Measurements from ENCODE around the gene CCDC157. TPM values are rescaled to one million over a fixed set of nuclear protein-coding genes. Genes with fewer than 3 reads are reported as not detected.

The CCDC157 gene
- total RNA-seq, 2 experiments from 2014 or later: 3.3 to 3.4 TPM

- H4K20me1 ChIP-seq (ENCODE audit: insufficient read depth, low read length): no peaks in the 10 kb centered on the region
- no peak overlapping the region for H3K27ac ChIP-seq (ENCODE audit: low read depth, low read length, poor library complexity, severe bottlenecking)
- CTCF ChIA-PET (ENCODE audit: unreplicated experiment): no interaction called here
- BruUV-seq (replicated peaks): no TSS peak
- no peaks in the 10 kb centered on the region for H3K36me3 ChIP-seq (ENCODE audit: insufficient read depth, low read length)
- no peak overlapping the region for H2AFZ ChIP-seq (ENCODE audit: low read length)
- POLR2A ChIA-PET: no interaction called here
- DNase-seq (ENCODE audit: low spot score): no peak
- no peak overlapping the region for H3K4me2 ChIP-seq (ENCODE audit: low read length)
- no peaks in the 10 kb centered on the region for H3K9me3 ChIP-seq (ENCODE audit: low read length)
- H3K79me2 ChIP-seq (ENCODE audit: insufficient read depth, low read depth, low read length): no peaks in the 10 kb centered on the region
- intact Hi-C loops (cut with micrococcal nuclease; ENCODE audit: unreplicated experiment): no loop called here
- H3K4me3 ChIP-seq (ENCODE audit: low read depth, low read length, poor library complexity, severe bottlenecking): no peak overlapping the region
- H3K4me1 ChIP-seq (ENCODE audit: insufficient read depth, low read length, poor library complexity, severe bottlenecking): peaks cover 6% of the 10 kb centered on the region
- TF ChIP-seq, protein P1, sequence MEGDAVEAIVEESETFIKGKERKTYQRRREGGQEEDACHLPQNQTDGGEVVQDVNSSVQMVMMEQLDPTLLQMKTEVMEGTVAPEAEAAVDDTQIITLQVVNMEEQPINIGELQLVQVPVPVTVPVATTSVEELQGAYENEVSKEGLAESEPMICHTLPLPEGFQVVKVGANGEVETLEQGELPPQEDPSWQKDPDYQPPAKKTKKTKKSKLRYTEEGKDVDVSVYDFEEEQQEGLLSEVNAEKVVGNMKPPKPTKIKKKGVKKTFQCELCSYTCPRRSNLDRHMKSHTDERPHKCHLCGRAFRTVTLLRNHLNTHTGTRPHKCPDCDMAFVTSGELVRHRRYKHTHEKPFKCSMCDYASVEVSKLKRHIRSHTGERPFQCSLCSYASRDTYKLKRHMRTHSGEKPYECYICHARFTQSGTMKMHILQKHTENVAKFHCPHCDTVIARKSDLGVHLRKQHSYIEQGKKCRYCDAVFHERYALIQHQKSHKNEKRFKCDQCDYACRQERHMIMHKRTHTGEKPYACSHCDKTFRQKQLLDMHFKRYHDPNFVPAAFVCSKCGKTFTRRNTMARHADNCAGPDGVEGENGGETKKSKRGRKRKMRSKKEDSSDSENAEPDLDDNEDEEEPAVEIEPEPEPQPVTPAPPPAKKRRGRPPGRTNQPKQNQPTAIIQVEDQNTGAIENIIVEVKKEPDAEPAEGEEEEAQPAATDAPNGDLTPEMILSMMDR (conservative IDR thresholded peaks at IDR 0.05; ENCODE audit: low read length): no peak
- no peak for TF ChIP-seq EZH2phosphoT487 (IDR thresholded peaks at IDR 0.05; ENCODE audit: borderline replicate concordance, low read depth, low read length)
- H3K9me2 ChIP-seq (ENCODE audit: insufficient read depth, low read length): no peaks in the 10 kb centered on the region
Observed at GRCh38 chr22:30375312-30375849, 18.6 kb downstream of the CCDC157 start.

GRCh38 chr22:30380011-30380410 is 23.2 kb downstream of the CCDC157 start:
- no TSS peak for BruUV-seq (replicated peaks)
- no peak overlapping the region for H2AFZ ChIP-seq (ENCODE audit: low read length)
- POLR2A ChIA-PET: no interaction called here

GRCh38 chr22:30381264-30381663 is 24.5 kb downstream of the CCDC157 start:
- Histone ChIP-seq H3K4me1 (ENCODE audit: insufficient read depth, low read length, poor library complexity, severe bottlenecking) (peaks cover 8% of the 10 kb centered on the region), H3K27ac (ENCODE audit: low read depth, low read length, poor library complexity, severe bottlenecking) (no peak overlapping the region), H3K36me3 (ENCODE audit: insufficient read depth, low read length) (no peaks in the 10 kb centered on the region), H3K9me2 (ENCODE audit: insufficient read depth, low read length) (no peaks in the 10 kb centered on the region), H3K9me3 (ENCODE audit: low read length) (no peaks in the 10 kb centered on the region), H4K20me1 (ENCODE audit: insufficient read depth, low read length) (no peaks in the 10 kb centered on the region), H3K4me3 (ENCODE audit: low read depth, low read length, poor library complexity, severe bottlenecking) (no peak overlapping the region), H3K4me2 (ENCODE audit: low read length) (no peak overlapping the region), H2AFZ (ENCODE audit: low read length) (no peak overlapping the region), H3K79me2 (ENCODE audit: insufficient read depth, low read depth, low read length) (no peaks in the 10 kb centered on the region)
- BruUV-seq (replicated peaks): no TSS peak
- intact Hi-C loops (cut with micrococcal nuclease; ENCODE audit: unreplicated experiment): no loop called here
- DNase-seq (ENCODE audit: low spot score): no peak
- TF ChIP-seq EZH2phosphoT487 (IDR thresholded peaks at IDR 0.05; ENCODE audit: borderline replicate concordance, low read depth, low read length): no peak
- TF ChIP-seq, protein P1 (conservative IDR thresholded peaks at IDR 0.05; ENCODE audit: low read length): no peak
- ChIA-PET POLR2A (no interaction called here), CTCF (ENCODE audit: unreplicated experiment) (no interaction called here)

More at GRCh38 chr22:30380011-30380410, 23.2 kb downstream of the CCDC157 start:
- H3K9me3 ChIP-seq (ENCODE audit: low read length): no peaks in the 10 kb centered on the region
- H3K79me2 ChIP-seq (ENCODE audit: insufficient read depth, low read depth, low read length): no peaks in the 10 kb centered on the region
- TF ChIP-seq EZH2phosphoT487 (IDR thresholded peaks at IDR 0.05; ENCODE audit: borderline replicate concordance, low read depth, low read length): no peak
- TF ChIP-seq, protein P1 (conservative IDR thresholded peaks at IDR 0.05; ENCODE audit: low read length): no peak
- H3K4me3 ChIP-seq (ENCODE audit: low read depth, low read length, poor library complexity, severe bottlenecking): no peak overlapping the region
- intact Hi-C loops (cut with micrococcal nuclease; ENCODE audit: unreplicated experiment): no loop called here
- CTCF ChIA-PET (ENCODE audit: unreplicated experiment): no interaction called here
- peaks cover 6% of the 10 kb centered on the region for H3K4me1 ChIP-seq (ENCODE audit: insufficient read depth, low read length, poor library complexity, severe bottlenecking)
- no peak overlapping the region for H3K4me2 ChIP-seq (ENCODE audit: low read length)
- no peaks in the 10 kb centered on the region for H3K36me3 ChIP-seq (ENCODE audit: insufficient read depth, low read length)
- DNase-seq (ENCODE audit: low spot score): no peak
- H3K27ac ChIP-seq (ENCODE audit: low read depth, low read length, poor library complexity, severe bottlenecking): no peak overlapping the region
- no peaks in the 10 kb centered on the region for H4K20me1 ChIP-seq (ENCODE audit: insufficient read depth, low read length)
- H3K9me2 ChIP-seq (ENCODE audit: insufficient read depth, low read length): no peaks in the 10 kb centered on the region

Measured in OCI-LY7 (cell line).